ENCODE results near the gene COLQ.

Gene COLQ

GRCh38 chr3:15519096-15519495 lies 2.4 kb downstream of the COLQ start:
- DNase-seq = no peak

- DNase-seq = no peak
Measured at GRCh38 chr3:15514663-15515340, 6.7 kb downstream of the COLQ start.

GRCh38 chr3:15513810-15514662 lies 7.5 kb downstream of the COLQ start:
- no peak for DNase-seq

DNA sequence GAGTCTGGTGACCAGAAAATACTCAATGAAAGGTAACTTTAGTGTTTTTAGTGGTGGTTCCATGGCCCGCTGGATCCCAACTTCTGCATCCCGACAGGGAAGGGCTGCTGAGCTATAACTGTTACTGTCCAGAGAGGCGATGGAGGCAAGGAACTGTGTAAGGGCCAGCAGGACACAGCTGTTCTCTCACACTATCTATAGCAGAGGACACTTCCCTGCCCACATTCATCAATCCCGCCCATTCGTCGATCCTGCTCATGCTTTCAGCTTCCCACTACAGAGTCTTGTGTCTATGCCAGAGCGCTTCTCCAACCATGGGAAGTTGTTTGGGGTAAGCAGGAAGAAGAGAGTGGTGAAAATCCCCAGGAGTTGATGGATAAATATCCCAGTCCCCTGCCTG lies 8.4 kb downstream of the COLQ start:
- DNase-seq = no peak

DNA sequence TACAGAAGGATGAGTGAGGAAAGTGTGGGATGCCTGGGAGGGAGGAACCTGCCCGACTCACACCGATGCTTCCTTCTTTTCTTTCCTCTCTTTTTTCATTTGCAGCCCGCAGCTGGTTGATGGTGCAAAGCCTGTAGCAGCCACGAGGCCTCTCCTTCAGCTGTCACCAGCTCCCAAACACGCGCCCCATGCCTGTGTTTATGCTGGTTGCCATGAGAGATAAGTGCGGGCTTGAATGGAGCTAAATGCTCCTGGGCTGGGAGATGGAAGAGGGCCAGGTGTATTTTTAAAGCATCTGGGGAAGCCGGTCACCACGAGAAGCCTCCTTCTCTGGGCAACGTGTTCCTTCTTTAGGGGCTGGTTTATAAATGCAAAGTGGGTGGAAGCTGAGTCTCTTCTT lies 9.3 kb downstream of the COLQ start:
- no peak for DNase-seq

DNA sequence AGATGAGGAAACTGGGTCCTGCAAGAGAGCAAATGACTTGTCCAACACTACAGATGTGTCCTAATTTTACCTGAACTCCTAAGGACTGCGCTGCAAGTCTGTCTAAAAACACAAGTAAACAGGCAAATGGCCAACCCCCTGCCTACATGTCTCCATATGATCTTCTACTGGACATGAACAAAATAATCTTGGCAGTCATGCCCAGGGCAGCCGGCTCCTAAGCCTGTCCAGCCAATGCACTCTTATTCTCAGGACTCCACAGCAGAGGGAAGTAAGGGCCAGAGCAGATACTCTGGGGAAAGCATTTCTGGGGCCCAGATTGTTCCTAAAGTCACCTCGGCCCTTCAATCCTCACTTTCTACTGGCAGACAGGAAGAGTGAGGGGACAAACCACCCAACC lies 10.3 kb downstream of the COLQ start:
- no peak for DNase-seq

- no peak for DNase-seq
Measured at GRCh38 chr3:15510493-15510892, 11.0 kb downstream of the COLQ start.

- no peak for DNase-seq
Measured at GRCh38 chr3:15506571-15506970, 14.9 kb downstream of the COLQ start.

DNA sequence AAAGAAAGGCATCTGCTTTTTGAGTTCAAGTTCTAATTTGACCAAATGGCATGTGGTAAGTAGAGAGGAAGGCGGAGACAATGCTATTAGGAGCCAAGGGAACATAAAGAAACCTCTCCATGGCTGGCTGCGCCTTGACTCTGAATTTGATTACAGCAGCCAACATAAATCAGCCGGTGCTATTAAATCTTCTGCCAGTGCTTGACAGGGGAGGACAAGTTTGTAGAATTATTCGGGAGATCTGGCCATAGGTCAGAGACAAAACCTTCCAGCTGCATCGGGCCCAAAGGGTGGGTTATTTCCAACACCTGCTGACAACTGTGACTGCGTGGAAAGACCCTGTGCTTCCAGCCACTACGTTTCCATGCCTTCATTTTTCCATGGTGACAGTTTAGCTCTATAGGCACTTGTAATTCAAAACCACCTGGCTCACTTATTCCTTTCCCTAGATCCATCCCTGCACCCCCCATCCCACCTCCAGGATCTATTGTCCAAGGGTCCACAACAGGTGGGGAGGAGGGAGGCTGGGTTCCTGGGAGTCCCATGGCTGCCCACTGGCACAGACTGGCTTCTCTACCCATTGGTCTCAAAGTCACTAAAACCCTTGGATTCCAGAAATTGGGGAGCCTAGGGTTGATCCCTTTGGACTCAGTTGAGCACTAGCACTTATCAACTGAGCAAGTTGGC lies 15.9 kb downstream of the COLQ start:
- DNase-seq = no peak

GRCh38 chr3:15502616-15503015 lies 18.9 kb downstream of the COLQ start:
- DNase-seq = no peak

GRCh38 chr3:15501126-15501525 lies 20.4 kb downstream of the COLQ start:
- DNase-seq = no peak

DNA sequence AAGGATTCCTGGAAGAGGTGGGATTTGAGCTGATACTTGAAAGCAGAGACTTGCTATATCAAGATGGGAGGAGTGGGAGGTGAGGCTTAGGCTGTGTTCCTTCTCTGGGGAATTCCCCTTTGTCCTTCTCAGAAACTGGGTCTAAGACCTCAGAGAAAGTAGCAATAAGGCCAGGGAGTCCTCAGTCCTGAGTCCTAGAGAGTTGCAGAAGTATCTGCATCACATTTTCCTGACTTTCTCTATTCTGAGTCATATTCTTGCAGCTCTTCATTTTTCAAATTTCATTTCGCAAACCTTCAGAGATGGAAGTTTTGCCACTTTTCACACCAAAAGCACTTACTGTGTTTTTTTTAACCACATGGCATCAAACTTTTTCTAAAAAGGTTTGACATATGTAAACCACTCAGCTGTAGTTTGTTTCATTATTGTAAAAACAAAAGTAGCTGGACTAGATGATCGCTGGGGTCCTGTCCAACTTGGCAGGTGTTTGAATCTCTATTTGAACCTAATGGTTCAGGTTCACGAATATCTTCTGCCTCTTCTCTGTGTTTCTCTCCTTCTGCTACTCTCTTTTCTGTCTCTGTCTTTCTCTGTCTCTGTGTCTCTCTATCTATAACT lies 21.3 kb downstream of the COLQ start:
- no peak for DNase-seq

GRCh38 chr3:15499536-15499935 lies 22.0 kb downstream of the COLQ start:
- DNase-seq = no peak

DNA sequence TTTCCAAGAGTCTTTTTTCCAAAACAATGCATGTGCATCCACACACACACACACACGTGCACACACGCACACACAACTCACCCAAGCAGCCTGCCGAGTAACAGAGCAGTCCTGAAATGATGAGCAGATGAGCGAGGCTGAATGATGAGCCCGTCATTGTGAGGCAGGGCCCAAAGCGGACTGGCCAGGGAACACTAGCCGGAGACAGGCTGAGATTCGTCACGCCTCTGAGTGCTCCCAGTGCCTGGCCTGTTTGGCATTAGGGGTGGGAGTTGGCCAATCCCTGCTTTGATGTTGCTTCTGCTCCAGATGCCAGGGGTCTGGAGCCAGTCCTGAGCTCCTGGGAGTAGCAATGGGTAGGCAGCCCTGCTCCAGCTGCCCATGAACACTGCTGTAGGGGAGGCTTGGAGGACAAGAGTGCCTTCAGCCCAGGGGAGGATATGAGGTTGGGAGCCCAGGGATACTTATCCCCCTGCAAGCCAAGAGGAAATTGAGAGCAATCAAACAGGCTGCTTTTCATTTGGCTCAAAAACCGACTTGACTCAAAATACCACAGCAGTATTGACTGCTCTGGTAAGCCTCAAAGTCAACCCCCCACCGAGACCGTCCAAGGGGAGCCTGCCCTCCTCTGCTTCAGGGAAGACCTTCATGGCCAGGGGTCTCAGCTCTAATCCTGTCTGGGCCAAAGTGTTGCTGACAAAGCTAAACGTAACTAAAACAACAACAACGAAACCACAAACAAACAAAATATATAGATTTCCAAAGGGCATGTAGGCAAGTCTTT lies 22.9 kb downstream of the COLQ start:
- DNase-seq = no peak

DNA sequence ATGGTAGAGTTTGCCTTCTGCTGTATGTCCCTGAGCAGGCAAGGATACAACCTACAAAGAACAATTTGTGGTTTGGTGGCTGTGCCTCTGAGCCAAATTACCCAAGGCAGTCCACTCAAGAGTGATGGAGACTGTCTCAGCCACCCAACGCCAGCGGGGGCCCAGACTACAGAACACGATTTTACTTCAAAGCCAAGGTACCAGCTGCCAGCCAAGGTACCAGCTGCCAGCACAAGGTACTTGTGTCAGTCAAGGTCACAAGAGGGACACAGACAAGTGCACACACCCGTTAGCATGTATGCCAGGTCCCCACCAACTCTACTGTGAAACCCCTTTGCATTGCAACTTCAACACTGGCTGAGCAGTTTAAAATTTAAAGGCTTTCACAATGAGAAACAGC lies 23.5 kb downstream of the COLQ start:
- no peak for DNase-seq

DNA sequence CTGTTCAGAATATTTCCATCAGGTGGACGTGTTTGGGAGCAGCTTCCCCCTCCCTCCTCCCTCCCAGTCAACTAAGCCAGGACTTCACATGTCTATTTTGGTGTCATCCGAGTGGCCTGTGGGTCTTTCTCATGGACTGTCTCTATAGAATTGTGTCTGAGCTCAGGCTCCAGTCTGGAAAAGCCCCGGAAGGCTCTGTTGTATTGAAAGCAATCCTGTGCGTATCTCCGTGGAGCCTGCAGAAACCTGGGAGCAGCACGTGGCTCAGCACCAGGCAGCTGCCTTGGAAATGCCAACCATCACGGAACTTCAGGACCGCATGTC lies 25.2 kb downstream of the COLQ start:
- DNase-seq = no peak

DNA sequence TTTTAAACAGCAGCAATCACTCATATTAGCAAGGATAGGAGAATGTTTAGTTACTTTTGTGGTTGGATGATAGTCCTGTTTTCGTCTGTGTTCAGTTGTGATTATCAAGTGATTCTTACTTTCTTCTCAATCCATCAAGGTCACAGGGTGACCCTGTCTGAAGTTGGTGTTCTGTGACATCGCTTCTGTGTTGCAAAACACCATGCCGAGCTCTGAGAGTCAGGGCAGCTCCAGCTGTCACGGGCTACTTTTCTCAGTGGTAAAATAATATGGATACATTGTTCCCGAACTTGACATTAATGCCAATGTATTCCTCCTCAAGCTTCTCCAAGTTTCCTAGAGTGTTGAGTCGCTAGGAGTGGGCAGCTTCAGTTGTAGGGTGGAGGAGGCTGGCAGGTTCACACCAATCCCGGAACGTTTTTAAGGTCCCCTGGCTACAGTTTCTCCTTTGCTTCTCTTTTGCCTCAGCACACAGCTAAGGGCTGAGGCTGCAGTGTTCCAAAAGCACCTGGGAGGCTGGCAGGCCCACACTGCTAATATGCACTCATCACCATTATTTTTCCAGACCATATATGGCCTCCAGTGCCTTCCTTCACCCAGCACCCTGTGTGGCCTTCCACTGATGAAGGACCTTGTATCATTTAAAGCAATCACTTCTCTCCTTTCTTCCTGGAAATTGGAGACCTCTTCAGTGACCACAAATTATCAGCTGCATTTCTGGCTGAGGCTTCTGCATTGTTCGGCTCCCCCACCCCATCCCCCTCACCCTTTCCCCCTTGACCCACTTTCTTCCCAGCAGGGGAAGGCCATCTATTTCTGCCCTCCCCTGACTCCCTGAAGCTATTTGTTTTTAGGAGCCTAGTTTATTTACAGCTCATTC lies 25.8 kb downstream of the COLQ start:
- no peak for DNase-seq

- DNase-seq = no peak
Measured at GRCh38 chr3:15493436-15493835, 28.1 kb downstream of the COLQ start.

DNA sequence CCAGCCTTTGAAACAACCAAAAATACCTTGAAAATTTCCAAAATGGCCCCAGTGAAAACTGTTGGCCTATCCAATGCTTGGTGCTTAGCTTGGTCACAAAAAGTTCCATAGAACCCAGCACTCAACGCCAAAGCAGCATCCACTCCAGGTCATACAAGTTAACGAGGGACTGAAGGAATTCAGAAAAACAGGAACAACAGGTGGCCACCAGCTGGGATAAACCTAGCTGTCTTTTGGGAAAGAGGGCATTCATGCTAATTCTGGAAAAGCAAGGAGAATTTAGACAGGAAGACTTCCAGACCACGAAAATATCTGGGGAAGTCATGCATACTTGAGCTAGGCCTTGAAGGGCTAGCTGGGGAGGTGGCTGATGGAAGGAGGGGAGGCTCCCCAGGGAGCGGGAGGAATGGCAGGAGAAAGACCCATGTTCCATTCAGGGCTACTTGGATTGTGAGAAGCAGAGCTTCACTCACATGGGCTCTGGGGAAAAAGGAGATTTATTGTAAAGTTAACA lies 28.6 kb downstream of the COLQ start:
- DNase-seq = no peak

- no peak for DNase-seq
Measured at GRCh38 chr3:15491143-15491542, 30.4 kb downstream of the COLQ start.

DNA sequence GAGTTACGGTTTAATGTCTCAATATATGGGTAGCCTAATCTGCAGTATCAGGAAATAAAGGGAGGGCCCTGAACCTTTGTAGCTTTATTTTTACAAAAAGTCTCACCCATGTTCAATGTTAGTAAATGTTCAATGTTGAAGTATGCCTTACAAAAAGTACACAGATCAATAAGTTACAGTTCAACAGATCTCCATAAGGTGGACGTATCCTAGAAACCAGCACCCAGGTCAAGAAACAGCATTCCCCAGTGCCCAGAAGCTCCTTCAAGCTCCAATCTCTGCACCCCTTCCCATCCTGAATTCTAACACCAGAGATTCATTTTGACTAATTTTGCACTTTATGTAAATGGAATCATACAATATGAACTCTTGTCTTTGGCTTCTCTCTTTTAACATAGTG lies 31.3 kb downstream of the COLQ start:
- no peak for DNase-seq

- no peak for DNase-seq
Measured at GRCh38 chr3:15488002-15488401, 33.5 kb downstream of the COLQ start.
